PFSK-1 (cell line): Measurements from ENCODE around the gene DNAJB14.

Source experiments
- FOXP2 ChIP-seq: optimal IDR thresholded peaks from 2 replicates; pipeline ENCODE3; 2011; ENCODE audit warnings: borderline replicate concordance, control low read depth, inconsistent platforms; ENCODE audit not compliant: insufficient read depth; ENCODE audit errors: extremely low read length, extremely low read depth
- POLR2AphosphoS5 ChIP-seq: IDR thresholded peaks from 2 replicates; pipeline ENCODE4 v1.6.1; 2012; ENCODE audit warnings: low read depth, mild to moderate bottlenecking, control low read depth, low read length, moderate library complexity
- SIN3A ChIP-seq: IDR thresholded peaks from 2 replicates; pipeline ENCODE4 v1.6.1; 2012; ENCODE audit warnings: mild to moderate bottlenecking, low read length, moderate library complexity, borderline replicate concordance; ENCODE audit not compliant: insufficient read depth
- TAF1 ChIP-seq: IDR thresholded peaks from 2 replicates; pipeline ENCODE4 v1.6.1; 2012; ENCODE audit warnings: low read length, control low read depth, borderline replicate concordance; ENCODE audit not compliant: insufficient read depth
- TF ChIP-seq, protein P1 (sequence below), 2 experiments: IDR thresholded peaks; 2 replicates each; pipeline versions ENCODE4 v1.6.1 to v1.8.0; 2011 to 2012; ENCODE audit warnings: low read depth in 2 of 2, low read length in 2 of 2, control low read depth in 1 of 2, inconsistent platforms in 1 of 2, mild to moderate bottlenecking in 1 of 2, moderate library complexity in 1 of 2; ENCODE audit not compliant: insufficient read depth in 1 of 2

Gene DNAJB14

DNA sequence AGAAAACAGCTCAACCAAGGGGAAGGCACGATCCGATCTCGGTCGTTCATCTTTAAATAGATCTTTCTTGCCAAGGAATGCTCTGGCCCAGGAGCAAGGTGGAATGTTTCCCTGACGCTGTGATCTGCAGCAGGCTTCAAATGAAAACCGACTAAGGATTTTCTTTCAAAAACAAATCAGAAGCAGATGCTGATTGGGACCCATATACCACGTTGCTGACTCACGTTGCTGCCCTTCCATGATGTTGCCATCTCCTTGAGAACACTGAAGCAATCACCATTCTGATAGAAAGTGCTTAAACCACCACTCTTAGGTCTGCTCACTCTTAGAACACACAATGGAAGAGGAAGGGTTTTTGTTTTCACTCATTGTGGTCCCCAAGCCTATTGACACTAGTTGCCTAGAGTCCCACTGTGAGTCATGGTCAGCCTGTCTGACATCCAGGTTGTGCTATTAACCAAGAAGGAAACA is 78.3 kb downstream of the DNAJB14 start:
- TF ChIP-seq, protein P1, sequence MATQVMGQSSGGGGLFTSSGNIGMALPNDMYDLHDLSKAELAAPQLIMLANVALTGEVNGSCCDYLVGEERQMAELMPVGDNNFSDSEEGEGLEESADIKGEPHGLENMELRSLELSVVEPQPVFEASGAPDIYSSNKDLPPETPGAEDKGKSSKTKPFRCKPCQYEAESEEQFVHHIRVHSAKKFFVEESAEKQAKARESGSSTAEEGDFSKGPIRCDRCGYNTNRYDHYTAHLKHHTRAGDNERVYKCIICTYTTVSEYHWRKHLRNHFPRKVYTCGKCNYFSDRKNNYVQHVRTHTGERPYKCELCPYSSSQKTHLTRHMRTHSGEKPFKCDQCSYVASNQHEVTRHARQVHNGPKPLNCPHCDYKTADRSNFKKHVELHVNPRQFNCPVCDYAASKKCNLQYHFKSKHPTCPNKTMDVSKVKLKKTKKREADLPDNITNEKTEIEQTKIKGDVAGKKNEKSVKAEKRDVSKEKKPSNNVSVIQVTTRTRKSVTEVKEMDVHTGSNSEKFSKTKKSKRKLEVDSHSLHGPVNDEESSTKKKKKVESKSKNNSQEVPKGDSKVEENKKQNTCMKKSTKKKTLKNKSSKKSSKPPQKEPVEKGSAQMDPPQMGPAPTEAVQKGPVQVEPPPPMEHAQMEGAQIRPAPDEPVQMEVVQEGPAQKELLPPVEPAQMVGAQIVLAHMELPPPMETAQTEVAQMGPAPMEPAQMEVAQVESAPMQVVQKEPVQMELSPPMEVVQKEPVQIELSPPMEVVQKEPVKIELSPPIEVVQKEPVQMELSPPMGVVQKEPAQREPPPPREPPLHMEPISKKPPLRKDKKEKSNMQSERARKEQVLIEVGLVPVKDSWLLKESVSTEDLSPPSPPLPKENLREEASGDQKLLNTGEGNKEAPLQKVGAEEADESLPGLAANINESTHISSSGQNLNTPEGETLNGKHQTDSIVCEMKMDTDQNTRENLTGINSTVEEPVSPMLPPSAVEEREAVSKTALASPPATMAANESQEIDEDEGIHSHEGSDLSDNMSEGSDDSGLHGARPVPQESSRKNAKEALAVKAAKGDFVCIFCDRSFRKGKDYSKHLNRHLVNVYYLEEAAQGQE (IDR thresholded peaks at IDR 0.05; ENCODE audit: insufficient read depth in 1 of 2, low read depth in 2 of 2, low read length in 2 of 2) = no peak
- TF ChIP-seq TAF1 (no peak), FOXP2 (no peak), SIN3A (no peak), POLR2AphosphoS5 (no peak)

- TF ChIP-seq FOXP2 (no peak), SIN3A (no peak), POLR2AphosphoS5 (no peak), TAF1 (no peak)
- TF ChIP-seq, protein P1 (IDR thresholded peaks at IDR 0.05; ENCODE audit: insufficient read depth in 1 of 2, low read depth in 2 of 2, low read length in 2 of 2) = no peak
Measured at GRCh38 chr4:99863804-99864203, 82.6 kb downstream of the DNAJB14 start.

DNA sequence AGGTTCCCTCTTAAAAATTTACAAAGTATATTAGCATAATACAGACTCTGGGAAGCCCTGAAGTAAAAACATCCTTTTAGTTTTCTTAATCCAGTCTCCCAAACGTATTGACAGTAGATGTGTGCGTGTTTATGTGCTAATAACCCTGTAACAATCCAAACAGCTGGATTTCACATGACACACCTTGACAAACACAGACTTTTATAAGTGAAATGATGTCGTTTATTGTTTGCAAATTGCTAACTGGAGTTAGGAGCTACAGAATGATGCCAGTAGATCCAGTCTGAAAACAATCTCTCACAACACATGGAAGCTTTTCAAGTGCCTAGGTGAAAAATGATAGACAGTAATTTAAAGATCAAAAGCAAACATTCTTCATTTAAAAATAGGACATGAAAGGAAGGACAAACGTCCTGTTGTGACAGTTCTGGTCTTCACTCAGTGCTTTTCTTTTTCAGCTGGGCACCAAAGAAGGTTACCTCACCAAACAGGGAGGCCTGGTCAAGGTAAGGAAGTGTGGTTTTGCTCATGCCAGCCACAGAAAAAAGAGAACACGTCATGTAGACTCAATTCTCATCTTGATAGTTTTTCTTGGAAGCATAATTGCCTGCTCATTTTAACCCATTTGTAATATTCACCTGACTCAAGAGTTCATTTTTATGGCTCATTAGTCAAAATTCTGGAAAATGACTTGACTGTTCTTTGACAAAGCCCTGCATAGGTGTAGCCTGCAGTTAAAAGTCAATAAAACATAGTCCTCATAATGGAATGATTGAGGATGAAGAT is 85.1 kb downstream of the DNAJB14 start:
- TF ChIP-seq FOXP2 = no peak
- no peak for TF ChIP-seq SIN3A
- no peak for TF ChIP-seq TAF1
- TF ChIP-seq, protein P1 (IDR thresholded peaks at IDR 0.05; ENCODE audit: insufficient read depth in 1 of 2, low read depth in 2 of 2, low read length in 2 of 2) = no peak
- TF ChIP-seq POLR2AphosphoS5 = no peak

DNA sequence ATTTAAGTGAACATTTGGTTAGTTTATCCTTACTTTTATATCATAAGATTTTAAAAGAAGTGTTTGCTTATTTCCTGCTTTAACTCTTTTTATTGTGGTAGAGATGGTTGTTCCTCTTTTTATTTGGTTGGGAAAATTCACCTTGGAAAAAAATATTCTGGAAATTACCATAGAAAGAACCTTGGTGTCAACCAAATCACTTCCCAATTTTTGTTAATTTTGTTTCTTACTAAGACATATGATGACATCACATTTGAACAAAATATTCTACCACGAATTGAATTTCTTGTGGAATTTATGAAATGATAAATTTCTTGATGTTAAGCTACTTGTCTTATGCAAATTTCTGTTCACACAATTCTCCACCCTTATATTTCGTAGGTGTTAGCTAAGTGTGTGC is 85.9 kb downstream of the DNAJB14 start:
- TF ChIP-seq SIN3A = no peak
- no peak for TF ChIP-seq TAF1
- TF ChIP-seq, protein P1 (IDR thresholded peaks at IDR 0.05; ENCODE audit: insufficient read depth in 1 of 2, low read depth in 2 of 2, low read length in 2 of 2) = no peak
- no peak for TF ChIP-seq POLR2AphosphoS5
- no peak for TF ChIP-seq FOXP2

DNA sequence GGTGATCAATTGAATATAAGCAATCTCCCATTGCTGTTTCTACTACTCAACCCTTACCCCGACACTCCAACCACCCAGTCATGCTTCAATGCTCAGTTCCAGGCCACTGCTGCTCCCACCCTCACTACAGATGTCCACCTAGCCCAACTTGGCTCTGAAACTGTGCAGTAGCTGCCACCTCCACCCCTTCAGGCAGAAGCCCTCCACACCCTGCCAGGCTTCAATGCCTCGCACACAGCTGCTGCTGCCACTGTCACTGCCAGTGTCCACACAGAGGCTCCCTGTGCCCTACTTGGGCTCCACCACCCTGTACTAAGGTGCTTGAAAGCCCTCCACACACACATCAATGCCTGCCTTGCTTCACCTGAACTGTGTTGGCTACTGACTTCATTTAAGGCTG is 86.8 kb downstream of the DNAJB14 start:
- TF ChIP-seq POLR2AphosphoS5 = no peak
- TF ChIP-seq TAF1 = no peak
- TF ChIP-seq, protein P1 (IDR thresholded peaks at IDR 0.05; ENCODE audit: insufficient read depth in 1 of 2, low read depth in 2 of 2, low read length in 2 of 2) = no peak
- no peak for TF ChIP-seq FOXP2
- TF ChIP-seq SIN3A = no peak
